GM23248 (cell line): ENCODE results near the gene KIF3B. TPM values are rescaled to one million over a fixed set of nuclear protein-coding genes. Genes with fewer than 3 reads are reported as not detected.
A peak's percentile ranks its signal among the peaks of the same experiment; 100 is the strongest.

Source experiments
- DNase-seq: peaks from one replicate; pipeline ENCODE4 v3.0.0-alpha.2; 2015
- H2AFZ ChIP-seq: fragments of 200-600 bp; sonication (generic); 2 replicates; pipeline ENCODE4 v1.6.1; 2016; ENCODE audit warnings: antibody characterized with exemption
- H3F3A ChIP-seq: fragments of 200-600 bp; sonication (generic); 2 replicates; pipeline ENCODE4 v1.6.1; 2016; ENCODE audit warnings: mild to moderate bottlenecking, antibody characterized with exemption, mixed run types; ENCODE audit not compliant: insufficient read depth
- H3K27ac ChIP-seq: fragments of 200-600 bp; sonication (generic); 2 replicates; pipeline ENCODE4 v1.5.1; 2016; ENCODE audit warnings: mild to moderate bottlenecking
- H3K27me3 ChIP-seq: fragments of 200-600 bp; sonication (generic); replicated peaks from 2 replicates; pipeline ENCODE4 v1.6.1; 2016; ENCODE audit warnings: mild to moderate bottlenecking; ENCODE audit not compliant: insufficient read depth
- H3K36me3 ChIP-seq: fragments of 200-600 bp; sonication (generic); 2 replicates; pipeline ENCODE4 v1.6.1; 2016; ENCODE audit warnings: low read depth, mild to moderate bottlenecking
- H3K4me1 ChIP-seq: fragments of 200-600 bp; sonication (generic); 2 replicates; pipeline ENCODE4 v1.6.1; 2016; ENCODE audit warnings: mild to moderate bottlenecking; ENCODE audit not compliant: insufficient read depth
- H3K4me2 ChIP-seq: fragments of 200-600 bp; sonication (generic); one replicate; pipeline ENCODE4 v1.6.1; 2016; ENCODE audit warnings: mild to moderate bottlenecking; ENCODE audit not compliant: unreplicated experiment
- H3K4me3 ChIP-seq: fragments of 200-600 bp; sonication (generic); 2 replicates; pipeline ENCODE4 v1.5.1; 2016; ENCODE audit warnings: mild to moderate bottlenecking
- H3K79me2 ChIP-seq: fragments of 200-600 bp; sonication (generic); 2 replicates; pipeline ENCODE4 v1.6.1; 2016; ENCODE audit warnings: mild to moderate bottlenecking; ENCODE audit not compliant: insufficient read depth
- H3K9ac ChIP-seq: fragments of 200-600 bp; sonication (generic); 2 replicates; pipeline ENCODE4 v1.6.1; 2016; ENCODE audit warnings: mild to moderate bottlenecking
- H3K9me2 ChIP-seq: fragments of 200-600 bp; sonication (generic); 2 replicates; pipeline ENCODE4 v1.6.1; 2016; ENCODE audit warnings: mixed run types, mild to moderate bottlenecking, moderate library complexity; ENCODE audit not compliant: insufficient read depth
- H3K9me3 ChIP-seq: fragments of 200-600 bp; sonication (generic); one replicate; pipeline ENCODE4 v1.6.1; 2017; ENCODE audit warnings: low read depth
- H4K20me1 ChIP-seq: fragments of 200-600 bp; sonication (generic); 2 replicates; pipeline ENCODE4 v1.6.0; 2016; ENCODE audit not compliant: insufficient read depth
- EZH2 ChIP-seq: fragments of 200-600 bp; sonication (generic); IDR thresholded peaks from 2 replicates; pipeline ENCODE4 v1.6.1; 2018; ENCODE audit warnings: antibody characterized with exemption, mild to moderate bottlenecking; ENCODE audit not compliant: insufficient read depth, poor library complexity, severe bottlenecking
- EZH2phosphoT487 ChIP-seq: fragments of 200-600 bp; sonication (generic); IDR thresholded peaks from 2 replicates; pipeline ENCODE4 v1.6.1; 2018; ENCODE audit warnings: antibody characterized with exemption, moderate library complexity, mild to moderate bottlenecking, low read depth; ENCODE audit not compliant: insufficient read depth
- WGBS, 2 experiments: methylation state at CpG; one replicate each; pipeline ENCODE4 v1.1.6; 2015 to 2017; ENCODE audit warnings: low lambda C conversion rate in 2 of 2, low coverage in 1 of 2; ENCODE audit errors: missing lambda C conversion rate in 2 of 2; 5-methylcytosine and 5-hydroxymethylcytosine counted together
- in situ Hi-C: fragments of 300-500 bp; cut with MboI; formaldehyde crosslinking; loops from 2 replicates; pipeline ENCODE4 v1.15.0; 2020
- polyA plus RNA-seq: library from polyadenylated mRNA; unstranded; fragments of >200 nt; fragmentation: Nextera tagmentation; extraction: Ambion mirVana; gene quantifications from 2 replicates; pipeline ENCODE4 v1.2.1, GENCODE V29; 2016
- total RNA-seq: library from RNA; depleted of rRNA; stranded (reverse); fragments of >200 nt; shearing (Covaris generic); gene quantifications from 2 replicates; pipeline ENCODE4 v1.2.3, GENCODE V29; 2014

KIF3B gene
- total and polyA plus RNA-seq, 2 experiments from 2014 or later: 8.8 to 28.3 TPM

DNA sequence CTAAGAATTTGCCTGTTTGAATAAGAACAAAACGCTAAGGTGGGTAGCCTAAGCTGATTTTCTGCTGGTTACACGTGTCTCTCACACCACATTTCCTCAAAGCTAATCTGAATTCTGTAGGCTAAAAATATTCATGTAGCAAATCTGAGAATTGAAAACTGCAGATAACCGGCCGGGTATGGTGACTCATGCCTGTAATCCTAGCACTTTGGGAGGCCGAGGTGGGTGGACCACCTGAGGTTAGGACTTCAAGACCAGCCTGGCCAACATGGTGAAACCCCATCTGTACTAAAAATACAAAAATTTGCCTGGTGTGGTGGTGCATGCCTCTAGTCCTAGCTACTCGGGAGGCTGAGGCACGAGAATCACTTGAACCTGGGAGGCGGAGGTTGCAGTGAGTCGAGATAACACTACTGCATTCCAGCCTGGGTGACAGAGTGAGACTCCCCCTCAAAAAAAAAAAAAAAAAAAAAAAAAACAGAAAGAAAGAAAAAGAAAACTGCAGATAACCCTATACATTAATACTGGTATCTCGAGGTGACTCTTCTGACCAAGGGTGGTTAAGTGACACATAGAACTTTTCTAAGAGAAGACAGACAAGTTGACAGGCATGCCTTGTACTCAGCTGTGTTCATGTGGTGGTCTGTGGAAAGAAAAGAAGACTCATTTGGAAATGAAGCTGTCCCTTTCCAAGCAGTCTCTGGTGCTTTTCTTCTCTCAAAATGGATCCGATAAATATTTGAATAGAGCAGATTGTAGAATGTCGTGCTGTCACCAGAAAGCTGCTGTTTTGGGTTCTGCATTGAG lies 55.9 kb downstream of the KIF3B start:
- 88 to 91% methylated on average over 12 of the region's 12 CpGs for WGBS, 2 experiments

DNA sequence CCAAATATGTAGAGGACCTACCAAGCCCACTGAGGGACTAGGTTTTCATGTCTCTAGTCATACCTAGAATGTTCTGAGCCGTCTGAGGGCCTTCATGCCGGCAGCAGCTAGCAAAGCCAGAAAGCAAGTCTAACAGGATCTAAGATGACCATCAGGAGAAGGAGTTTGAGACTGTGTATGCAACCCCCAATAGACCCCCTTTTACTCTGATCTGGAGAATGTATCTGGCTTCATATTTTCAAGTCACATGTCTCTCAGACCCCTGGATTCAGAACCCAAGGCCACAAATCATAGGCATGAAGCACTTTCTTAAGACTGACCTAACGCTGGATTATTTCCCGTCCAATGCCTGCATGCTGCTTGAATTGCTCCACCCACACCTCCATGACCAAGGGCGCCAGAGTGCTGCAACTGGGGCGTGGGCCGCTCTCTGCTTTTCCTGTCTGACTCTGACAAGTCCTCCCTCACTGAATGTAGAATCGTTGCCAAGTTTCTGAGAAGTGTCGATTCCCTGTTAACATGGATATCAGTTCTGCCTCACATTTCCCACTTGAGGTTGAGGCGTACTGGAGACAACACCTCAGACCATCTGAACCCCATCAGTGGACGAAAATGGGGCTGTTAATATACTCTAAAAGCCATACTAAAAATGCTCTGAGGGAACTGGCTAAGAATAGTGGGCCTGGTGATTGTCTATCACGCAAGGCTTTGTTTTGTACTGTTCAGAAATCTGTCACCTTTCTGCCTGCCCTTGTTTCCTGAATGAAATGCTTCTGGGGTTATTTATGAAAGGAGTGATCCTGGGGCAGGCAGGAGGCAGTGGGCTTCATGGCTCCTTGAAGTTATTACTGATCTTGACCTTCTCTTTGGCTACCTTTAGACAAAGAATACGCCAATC lies 56.8 kb downstream of the KIF3B start:
- Histone ChIP-seq H3K27ac (no peak overlapping the region), H3K27me3 (no peaks in the 10 kb centered on the region), H3K4me3 (no peak overlapping the region), H3K4me2 (no peak overlapping the region), H3K9me2 (no peaks in the 10 kb centered on the region), H3K9me3 (no peaks in the 10 kb centered on the region), H4K20me1 (no peaks in the 10 kb centered on the region), H2AFZ (no peak overlapping the region), H3K9ac (no peak overlapping the region), H3K36me3 (peaks cover 24% of the 10 kb centered on the region; the same call in 1 of the 2 replicates), H3K79me2 (no peaks in the 10 kb centered on the region), H3K4me1 (peaks cover 17% of the 10 kb centered on the region), H3F3A (peaks cover 24% of the 10 kb centered on the region)
- TF ChIP-seq EZH2phosphoT487: no peak
- TF ChIP-seq EZH2: no peak
- WGBS, 2 experiments: 76 to 77% methylated on average over 13 of the region's 13 CpGs
- in situ Hi-C loops: no loop called here
- DNase-seq: no peak

More for the DNA sequence above, 55.9 kb downstream of the KIF3B start:
- Histone ChIP-seq H2AFZ (no peak overlapping the region), H3K9ac (no peak overlapping the region), H3K4me3 (no peak overlapping the region), H3K4me1 (peaks cover 17% of the 10 kb centered on the region), H3K36me3 (peaks cover 24% of the 10 kb centered on the region; the same call in 1 of the 2 replicates), H3K27me3 (no peaks in the 10 kb centered on the region), H3K9me2 (no peaks in the 10 kb centered on the region), H4K20me1 (no peaks in the 10 kb centered on the region), H3K27ac (no peak overlapping the region), H3F3A (peaks cover 24% of the 10 kb centered on the region), H3K9me3 (no peaks in the 10 kb centered on the region), H3K79me2 (no peaks in the 10 kb centered on the region), H3K4me2 (no peak overlapping the region)
- DNase-seq: no peak
- in situ Hi-C loops: no loop called here
- TF ChIP-seq EZH2: no peak

DNA sequence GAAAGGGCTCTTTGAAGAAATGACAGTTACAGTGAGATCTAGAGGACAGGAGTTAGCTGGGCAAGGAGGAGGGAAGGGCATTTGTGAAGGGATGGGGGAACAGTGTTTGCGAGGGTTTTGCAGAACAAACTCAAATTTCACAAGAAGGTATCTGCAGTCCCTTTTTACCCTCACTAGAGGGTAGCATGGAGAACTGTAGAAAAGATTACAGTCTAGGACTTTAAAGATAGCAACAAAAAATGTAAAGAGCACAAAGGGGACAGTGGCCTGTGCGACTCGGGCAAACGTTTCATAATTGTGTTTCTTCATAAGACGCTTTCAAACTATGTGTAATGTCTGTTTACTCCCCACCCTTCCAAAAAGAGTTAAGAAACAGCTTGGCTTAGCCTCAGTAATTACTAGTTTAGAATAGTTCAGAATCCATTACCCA lies 59.5 kb downstream of the KIF3B start:
- Histone ChIP-seq H3K27me3 (no peaks in the 10 kb centered on the region), H3K9ac (no peak overlapping the region), H3K9me3 (no peaks in the 10 kb centered on the region), H3K79me2 (no peaks in the 10 kb centered on the region), H3K4me1 (peaks cover 13% of the 10 kb centered on the region), H4K20me1 (no peaks in the 10 kb centered on the region), H2AFZ (no peak overlapping the region), H3F3A (peaks cover 14% of the 10 kb centered on the region), H3K9me2 (no peaks in the 10 kb centered on the region), H3K36me3 (0 out of 2 replicates have a peak, but pooled peaks cover 2% of the 10 kb centered on the region), H3K4me2 (no peak overlapping the region), H3K4me3 (no peak overlapping the region), H3K27ac (no peak overlapping the region)
- peak; percentile 65 for DNase-seq
- no peak for TF ChIP-seq EZH2phosphoT487
- no peak for TF ChIP-seq EZH2
- in situ Hi-C loops: no loop called here
- WGBS, 2 experiments: 26 to 30% methylated on average over 5 of the region's 5 CpGs

DNA sequence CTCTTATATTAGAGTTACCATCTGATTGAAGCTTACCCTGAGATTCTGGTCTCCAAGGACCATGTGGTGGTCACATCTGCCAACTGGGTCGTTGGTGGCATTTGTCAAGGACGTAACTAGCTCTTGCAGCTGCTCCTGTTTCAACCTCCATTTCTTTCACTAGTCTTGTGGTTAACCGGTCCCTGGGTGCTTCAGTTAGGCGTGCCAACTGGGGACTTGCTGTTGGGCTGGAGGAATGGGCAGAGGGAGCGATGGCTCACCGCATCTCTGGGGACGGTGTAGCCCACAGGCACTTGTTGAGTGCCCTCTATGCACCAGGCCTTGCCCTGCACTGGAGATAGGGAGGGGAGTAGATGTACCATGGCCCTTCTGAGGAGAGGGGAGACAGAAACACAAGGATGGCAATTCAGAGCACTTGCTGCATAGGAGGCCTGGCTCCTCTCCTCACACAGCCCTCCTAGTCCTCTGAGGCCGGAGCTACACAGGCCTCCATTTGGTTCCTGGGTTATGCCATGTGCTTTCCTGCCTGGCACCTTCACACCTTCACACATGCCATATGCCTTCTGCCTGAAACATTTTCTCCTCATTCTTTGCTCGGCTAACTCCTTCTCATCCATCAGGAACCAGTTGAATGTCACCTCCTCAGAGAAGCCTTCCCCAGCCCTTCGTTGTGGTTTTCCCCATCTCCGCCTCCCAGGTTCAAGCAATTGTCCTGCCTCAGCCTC lies 60.6 kb downstream of the KIF3B start:
- peaks cover 11% of the 10 kb centered on the region for H3F3A ChIP-seq
- H3K9me3 ChIP-seq: no peaks in the 10 kb centered on the region
- no peaks in the 10 kb centered on the region for H3K9me2 ChIP-seq
- TF ChIP-seq EZH2phosphoT487 (no peak), EZH2 (no peak)
- DNase-seq: no peak
- H3K9ac ChIP-seq: no peak overlapping the region
- H3K4me1 ChIP-seq: peaks cover 13% of the 10 kb centered on the region
- H3K27ac ChIP-seq: no peak overlapping the region
- H3K36me3 ChIP-seq: no peaks in the 10 kb centered on the region
- 93 to 94% methylated on average over 11 of the region's 11 CpGs for WGBS, 2 experiments
- in situ Hi-C loops: no loop called here
- no peaks in the 10 kb centered on the region for H3K79me2 ChIP-seq
- no peak overlapping the region for H3K4me3 ChIP-seq
- no peak overlapping the region for H2AFZ ChIP-seq
- no peak overlapping the region for H3K4me2 ChIP-seq
- H3K27me3 ChIP-seq: no peaks in the 10 kb centered on the region
- H4K20me1 ChIP-seq: no peaks in the 10 kb centered on the region
